Cardiac muscle cell (in vitro differentiated cells and primary cell): Measurements from ENCODE around the gene FADS3. TPM values are rescaled to one million over a fixed set of nuclear protein-coding genes. Genes with fewer than 3 reads are reported as not detected.
A peak's percentile ranks its signal among the peaks of the same experiment; 100 is the strongest.

Source experiments
- DNase-seq, 2 donors: peaks; one replicate each; pipeline versions ENCODE4 v3.0.0 to v3.0.0-alpha.2; 2010 to 2017; ENCODE audit warnings: low read depth in 1 of 2, low spot score in 1 of 2
- H3K27ac ChIP-seq: fragments of 200-600 bp; sonication (generic); 2 replicates; pipeline ENCODE4 v1.5.1; 2016
- H3K27me3 ChIP-seq: fragments of 200-600 bp; sonication (generic); 2 replicates; pipeline ENCODE4 v1.6.0; 2016; ENCODE audit warnings: control low read depth
- H3K36me3 ChIP-seq: fragments of 200-600 bp; sonication (generic); 2 replicates; pipeline ENCODE4 v1.5.1; 2016; ENCODE audit warnings: control low read depth
- H3K4me1 ChIP-seq: fragments of 200-600 bp; sonication (generic); 2 replicates; pipeline ENCODE4 v1.8.1; 2017; ENCODE audit warnings: low read depth, mild to moderate bottlenecking, mixed run types
- H3K4me3 ChIP-seq: fragments of 200-600 bp; sonication (generic); 2 replicates; pipeline ENCODE4 v1.5.1; 2016; ENCODE audit warnings: mild to moderate bottlenecking
- H3K9me3 ChIP-seq: fragments of 200-600 bp; sonication (generic); 2 replicates; pipeline ENCODE4 v1.5.1; 2017; ENCODE audit warnings: low read depth, mild to moderate bottlenecking, control low read depth
- polyA plus RNA-seq: library from polyadenylated mRNA; unstranded; fragments of >200 nt; fragmentation: Nextera tagmentation; extraction: Ambion mirVana; gene quantifications from 2 replicates; pipeline ENCODE4 v1.2.1, GENCODE V29; 2016
- total RNA-seq: library from RNA; depleted of rRNA; stranded (reverse); fragments of >200 nt; gene quantifications from 2 replicates; pipeline ENCODE4 v1.2.3, GENCODE V29; 2016
- TF ChIP-seq, protein P1 (sequence below): IDR thresholded peaks from 2 replicates; pipeline ENCODE4 v1.5.1; 2012; ENCODE audit warnings: low read depth, mild to moderate bottlenecking, low read length

The FADS3 gene
- total and polyA plus RNA-seq, 2 experiments from 2014 or later, result 42.9 to 48.0 TPM

DNA sequence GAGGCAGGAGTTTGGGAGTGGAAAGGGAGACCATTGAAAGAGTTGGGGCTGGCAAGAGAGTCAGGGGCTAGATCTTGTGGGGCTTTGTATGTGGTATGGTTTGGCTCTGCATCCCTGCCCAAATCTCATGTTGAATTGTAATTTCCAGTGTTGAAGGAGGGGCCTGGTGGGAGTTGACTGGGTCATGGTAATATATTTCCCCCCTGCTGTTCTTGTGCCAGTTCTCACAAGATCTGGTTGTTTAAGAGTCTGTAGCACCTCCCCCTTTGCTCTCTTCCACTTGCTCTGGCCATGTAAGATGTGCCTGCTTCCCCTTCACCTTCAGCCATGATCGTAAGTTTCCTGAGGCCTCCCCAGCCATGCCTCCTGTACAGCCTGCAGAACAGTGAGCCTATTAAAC lies 36.2 kb upstream of the FADS3 start:
- H3K36me3 ChIP-seq, result no peaks in the 10 kb centered on the region
- H3K27ac ChIP-seq, result no peak overlapping the region
- no peaks in the 10 kb centered on the region for H3K9me3 ChIP-seq
- peaks cover 15% of the 10 kb centered on the region for H3K4me1 ChIP-seq
- H3K4me3 ChIP-seq, result no peak overlapping the region
- TF ChIP-seq, protein P1, sequence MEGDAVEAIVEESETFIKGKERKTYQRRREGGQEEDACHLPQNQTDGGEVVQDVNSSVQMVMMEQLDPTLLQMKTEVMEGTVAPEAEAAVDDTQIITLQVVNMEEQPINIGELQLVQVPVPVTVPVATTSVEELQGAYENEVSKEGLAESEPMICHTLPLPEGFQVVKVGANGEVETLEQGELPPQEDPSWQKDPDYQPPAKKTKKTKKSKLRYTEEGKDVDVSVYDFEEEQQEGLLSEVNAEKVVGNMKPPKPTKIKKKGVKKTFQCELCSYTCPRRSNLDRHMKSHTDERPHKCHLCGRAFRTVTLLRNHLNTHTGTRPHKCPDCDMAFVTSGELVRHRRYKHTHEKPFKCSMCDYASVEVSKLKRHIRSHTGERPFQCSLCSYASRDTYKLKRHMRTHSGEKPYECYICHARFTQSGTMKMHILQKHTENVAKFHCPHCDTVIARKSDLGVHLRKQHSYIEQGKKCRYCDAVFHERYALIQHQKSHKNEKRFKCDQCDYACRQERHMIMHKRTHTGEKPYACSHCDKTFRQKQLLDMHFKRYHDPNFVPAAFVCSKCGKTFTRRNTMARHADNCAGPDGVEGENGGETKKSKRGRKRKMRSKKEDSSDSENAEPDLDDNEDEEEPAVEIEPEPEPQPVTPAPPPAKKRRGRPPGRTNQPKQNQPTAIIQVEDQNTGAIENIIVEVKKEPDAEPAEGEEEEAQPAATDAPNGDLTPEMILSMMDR, result no peak
- DNase-seq, result no peak
- no peaks in the 10 kb centered on the region for H3K27me3 ChIP-seq

DNA sequence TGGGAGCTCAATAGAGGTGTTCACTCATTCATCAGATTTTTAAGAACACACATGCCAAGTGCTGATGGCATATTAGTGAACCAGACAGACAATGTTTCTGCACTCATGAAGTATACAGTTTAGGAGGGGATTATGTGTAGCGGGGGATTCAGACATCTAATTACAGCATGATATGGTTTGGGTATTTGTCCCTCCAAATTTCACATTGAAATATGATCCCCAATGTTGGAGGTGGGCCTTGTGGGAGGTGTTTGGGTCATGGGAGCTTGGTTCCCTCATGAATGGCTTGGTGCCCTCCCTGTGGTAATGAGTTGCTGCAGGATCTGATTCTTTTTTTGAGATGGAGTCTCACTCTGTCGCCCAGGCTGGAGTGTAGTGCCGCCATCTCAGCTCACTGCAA lies 34.9 kb upstream of the FADS3 start:
- Histone ChIP-seq H3K4me1 (peaks cover 18% of the 10 kb centered on the region), H3K27me3 (no peaks in the 10 kb centered on the region), H3K4me3 (no peak overlapping the region), H3K36me3 (no peaks in the 10 kb centered on the region), H3K27ac (no peak overlapping the region), H3K9me3 (no peaks in the 10 kb centered on the region)
- no peak for DNase-seq
- TF ChIP-seq, protein P1, result no peak

DNA sequence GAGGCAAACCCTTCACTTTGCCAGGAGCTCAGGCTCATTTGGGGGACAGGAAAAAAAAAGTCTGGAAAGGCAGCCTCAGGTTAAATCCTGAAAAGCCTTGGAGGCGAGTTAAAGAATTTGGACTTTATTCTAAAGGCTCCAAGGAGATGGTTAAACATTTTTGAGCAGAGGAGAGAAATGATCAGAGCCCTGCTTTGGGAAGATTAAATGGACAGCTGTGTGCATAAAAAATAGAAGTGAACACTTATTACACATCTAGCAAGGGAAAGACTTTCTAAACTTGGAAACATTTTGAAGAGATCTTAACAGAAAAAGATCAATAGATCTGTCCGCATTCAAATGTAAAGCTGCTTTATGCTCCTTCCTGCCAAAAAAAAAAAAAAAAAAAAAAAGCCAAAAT lies 34.4 kb upstream of the FADS3 start:
- DNase-seq, result no peak
- no peaks in the 10 kb centered on the region for H3K9me3 ChIP-seq
- no peaks in the 10 kb centered on the region for H3K27me3 ChIP-seq
- H3K4me3 ChIP-seq, result no peak overlapping the region
- no peak overlapping the region for H3K27ac ChIP-seq
- H3K36me3 ChIP-seq, result no peaks in the 10 kb centered on the region
- H3K4me1 ChIP-seq, result peaks cover 18% of the 10 kb centered on the region
- TF ChIP-seq, protein P1, result no peak

DNA sequence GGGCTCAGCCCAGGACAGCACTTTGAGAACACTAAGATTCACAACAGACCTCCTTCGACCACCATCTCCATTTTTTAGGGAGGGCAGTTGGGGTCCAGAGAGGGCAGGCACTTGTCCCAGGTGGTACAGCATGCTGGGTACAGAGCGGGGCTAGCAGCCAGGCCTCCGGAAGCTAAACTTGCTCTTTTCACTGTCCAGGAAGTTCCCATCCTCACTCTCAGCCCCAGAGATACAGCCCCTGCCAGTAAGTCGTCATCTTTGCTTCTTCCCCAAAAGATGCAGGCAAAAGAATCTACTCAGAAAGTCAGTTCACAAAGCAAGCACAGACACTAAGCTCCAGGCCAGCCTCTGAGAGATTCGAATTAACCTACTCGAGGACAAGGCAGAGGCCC lies 32.7 kb upstream of the FADS3 start:
- H3K4me3 ChIP-seq, result no peak overlapping the region
- no peaks in the 10 kb centered on the region for H3K27me3 ChIP-seq
- TF ChIP-seq, protein P1, result no peak
- H3K27ac ChIP-seq, result peak overlapping the region; percentile 92
- H3K4me1 ChIP-seq, result peaks cover 18% of the 10 kb centered on the region
- no peaks in the 10 kb centered on the region for H3K36me3 ChIP-seq
- no peaks in the 10 kb centered on the region for H3K9me3 ChIP-seq
- DNase-seq, result no peak

DNA sequence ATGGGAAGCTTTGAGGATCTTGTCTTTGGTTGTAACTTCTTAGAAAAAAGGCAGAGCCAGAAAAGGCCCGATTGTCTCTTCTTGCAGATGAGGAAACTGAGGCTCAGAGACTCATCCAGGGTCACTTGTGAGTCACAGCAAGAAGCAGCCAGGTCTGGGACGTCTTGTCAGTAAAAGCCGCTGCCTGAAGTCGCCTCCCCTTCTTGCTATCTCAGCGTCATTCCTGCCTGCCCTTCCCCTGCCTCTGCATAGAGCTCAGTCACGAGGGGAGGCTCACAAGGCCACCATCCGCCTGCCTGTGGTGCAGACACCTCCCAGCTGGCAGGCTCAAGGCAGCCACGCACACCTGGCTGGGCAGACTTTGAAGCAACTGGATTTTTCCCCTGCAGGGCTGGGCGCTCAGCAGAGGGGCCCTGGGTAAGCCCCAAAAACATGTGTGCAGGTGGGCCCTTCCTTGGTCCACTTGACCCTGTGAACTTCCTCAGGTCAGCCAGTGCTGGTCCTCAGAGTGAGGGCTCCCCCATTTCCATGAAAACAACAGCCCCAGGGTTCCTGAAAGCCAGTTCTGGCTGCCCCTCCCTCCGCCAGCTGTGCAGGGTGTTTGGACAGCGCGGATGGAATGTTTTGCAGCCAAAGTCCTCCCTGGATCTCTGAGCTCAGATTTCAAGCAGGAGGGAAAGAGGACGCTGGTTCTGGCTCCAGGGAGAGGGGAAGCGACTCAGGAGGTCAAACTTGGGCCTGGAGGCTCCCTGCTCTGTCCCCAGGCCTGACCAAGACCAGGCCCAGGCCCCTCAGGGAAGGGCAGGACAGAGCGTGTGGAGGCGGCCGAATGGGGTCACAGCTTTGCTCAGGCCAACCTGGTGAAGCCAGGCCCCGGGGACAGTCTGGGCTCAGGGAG lies 32.1 kb upstream of the FADS3 start:
- peak; percentile 64 to 86 for DNase-seq
- TF ChIP-seq, protein P1, result no peak
- peaks cover 18% of the 10 kb centered on the region for H3K4me1 ChIP-seq

More for the DNA sequence above, 32.1 kb upstream of the FADS3 start:
- Histone ChIP-seq H3K9me3 (no peaks in the 10 kb centered on the region), H3K27me3 (no peaks in the 10 kb centered on the region), H3K36me3 (no peaks in the 10 kb centered on the region), H3K4me3 (no peak overlapping the region), H3K27ac (peak overlapping the region; percentile 92)
